Inflammatory macrophage treated with lipopolysaccharide for 4 hours (primary cell): ENCODE results near the gene KIF21B.
"Not testable (repeated sequence)": the region's sequence is repeated elsewhere in the genome, so short reads cannot be mapped to it uniquely, and the experiment has no call there.

Experiments used
- DNase-seq: peaks from one replicate; pipeline ENCODE4 v3.0.0-alpha.2; 2020

Gene KIF21B

DNA sequence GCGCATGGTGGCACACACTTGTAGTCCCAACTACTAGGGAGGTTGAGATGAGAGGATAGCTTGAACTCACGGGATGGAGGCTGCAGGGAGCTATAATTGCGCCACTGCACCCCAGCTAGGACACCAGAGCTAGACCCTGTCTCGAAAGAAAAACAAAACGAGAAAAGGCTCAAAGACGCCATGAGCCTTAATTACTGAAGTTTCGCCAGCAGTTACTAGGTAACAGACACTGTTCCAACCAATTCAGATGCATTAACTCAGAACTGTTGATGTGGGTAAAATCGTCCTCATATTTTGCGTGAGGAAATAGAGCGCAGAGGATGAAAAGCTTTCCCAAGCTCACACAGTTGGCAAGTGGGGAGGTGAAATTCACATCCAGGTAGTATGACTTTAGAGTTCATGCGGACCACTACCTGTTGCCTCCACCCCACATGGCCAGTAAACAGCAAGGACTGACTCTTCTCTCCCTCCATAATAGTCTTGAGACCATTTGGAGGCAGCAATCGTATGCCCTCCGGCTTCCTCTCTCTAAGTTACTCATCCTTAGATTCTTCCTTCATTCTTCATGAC, 88.8 kb downstream of the KIF21B start:
- no peak for DNase-seq

DNA sequence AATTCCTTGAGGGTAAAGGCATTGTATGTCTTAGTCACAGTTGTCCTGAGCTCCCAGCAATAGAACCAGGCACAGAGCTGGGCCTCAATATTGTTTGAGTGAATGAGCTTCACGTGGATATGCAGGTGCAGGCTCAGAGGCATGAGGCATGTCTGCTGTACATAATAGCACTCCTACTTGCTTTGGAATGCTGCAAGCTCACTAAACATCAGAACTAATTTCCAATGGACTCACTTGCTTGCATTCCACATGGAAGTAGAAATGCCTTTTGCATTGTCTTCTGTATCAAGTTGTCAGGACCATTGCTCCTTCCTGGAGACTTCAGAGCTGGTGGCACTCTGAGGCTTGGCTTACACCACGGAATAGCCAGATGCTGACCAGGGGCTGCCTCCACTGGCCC, 91.7 kb downstream of the KIF21B start:
- no peak for DNase-seq

DNA sequence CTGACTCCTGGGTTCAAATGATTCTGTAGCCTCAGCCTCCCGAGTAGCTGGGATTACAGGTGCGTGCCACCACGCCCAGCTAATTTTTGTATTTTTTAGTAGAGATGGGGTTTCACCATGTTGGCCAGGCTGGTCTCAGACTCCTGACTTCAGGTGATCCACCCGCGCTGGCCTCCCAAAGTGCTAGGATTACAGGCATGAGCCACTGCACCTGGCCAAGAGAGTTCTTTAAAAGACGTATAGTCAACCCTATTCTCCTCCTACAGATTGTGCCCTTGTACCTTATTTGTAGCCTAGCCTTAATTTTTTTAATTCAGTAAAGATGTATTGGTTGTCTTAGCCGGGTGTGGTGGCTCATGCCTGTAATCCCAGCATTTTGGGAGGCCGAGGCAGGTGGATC, 93.2 kb downstream of the KIF21B start:
- DNase-seq, result not testable (repeated sequence)

DNA sequence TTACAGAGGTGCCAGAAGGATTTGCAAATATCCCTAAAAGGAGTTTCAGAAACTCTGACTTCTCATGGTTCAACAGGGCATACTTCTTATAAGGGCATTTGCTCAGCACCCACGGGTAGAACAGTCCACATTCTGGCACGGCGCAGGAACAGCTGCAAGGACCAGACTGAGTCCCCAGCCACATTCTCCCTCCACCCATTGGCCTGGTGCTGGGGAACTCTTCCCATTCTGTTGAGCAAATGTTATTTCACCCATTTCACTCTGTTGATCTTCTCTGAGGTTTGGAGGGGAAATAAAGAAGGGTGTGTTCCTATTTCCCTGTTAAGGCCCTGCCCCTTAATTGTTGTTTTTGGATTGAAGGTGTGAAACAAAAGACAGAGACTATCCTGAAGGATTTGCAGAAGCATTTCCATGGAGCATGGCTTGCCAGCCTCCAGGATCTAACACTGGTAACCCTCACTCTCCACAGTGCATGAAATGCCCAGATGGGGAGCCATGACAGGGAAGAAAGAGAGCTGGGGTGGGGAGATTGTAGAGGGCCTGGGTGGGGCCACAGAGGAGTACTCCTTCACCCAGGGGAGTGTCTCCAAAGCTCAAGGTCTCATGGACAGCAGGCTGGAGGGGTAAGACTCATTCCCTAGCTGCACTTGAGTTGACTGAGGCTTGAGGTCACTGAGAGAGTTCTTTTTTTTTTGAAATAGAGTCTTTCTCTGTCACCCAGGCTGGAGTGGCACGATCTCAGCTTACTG, 93.8 kb downstream of the KIF21B start:
- DNase-seq, result no peak

- DNase-seq, result no peak
Observed at GRCh38 chr1:200925831-200926230, 97.7 kb downstream of the KIF21B start.

DNA sequence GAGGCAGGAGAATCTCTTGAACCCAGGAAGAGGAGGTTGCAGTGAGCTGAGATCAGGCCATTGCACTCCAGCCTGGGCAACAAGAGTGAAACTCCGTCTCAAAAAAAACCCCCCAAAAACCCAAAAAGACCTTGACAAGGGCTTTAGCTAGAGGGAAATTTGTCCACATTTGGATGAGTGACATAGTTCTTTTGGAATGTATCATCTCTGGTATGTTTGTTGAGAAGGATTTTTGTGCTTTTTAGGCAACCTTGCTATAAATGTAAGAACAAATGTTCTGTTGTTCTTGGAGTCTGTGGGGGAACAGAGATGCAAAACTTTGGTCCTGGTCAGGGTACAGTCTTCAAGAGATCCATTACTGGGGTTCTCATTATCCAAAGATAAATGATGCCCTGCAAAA, 99.9 kb downstream of the KIF21B start:
- no peak for DNase-seq

DNA sequence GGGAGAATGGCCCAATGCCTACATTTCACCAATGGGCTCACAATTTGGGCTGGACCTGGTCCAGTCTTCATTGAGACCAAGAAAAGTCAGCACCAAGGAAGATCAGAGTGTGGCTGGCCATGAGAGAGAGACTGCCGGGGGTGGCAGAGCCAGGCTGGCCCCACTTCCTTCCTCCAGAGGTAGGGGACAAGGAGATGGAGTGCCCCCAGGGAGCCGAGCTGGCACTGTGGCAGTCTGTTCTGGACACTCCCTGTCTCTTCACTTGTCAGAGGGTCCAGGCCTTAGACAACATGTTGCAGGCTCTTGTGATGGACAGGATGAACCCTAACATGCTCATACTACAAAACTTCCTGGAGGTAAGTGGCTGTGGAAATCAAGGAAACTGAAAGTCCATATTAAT, 101.1 kb downstream of the KIF21B start:
- no peak for DNase-seq

DNA sequence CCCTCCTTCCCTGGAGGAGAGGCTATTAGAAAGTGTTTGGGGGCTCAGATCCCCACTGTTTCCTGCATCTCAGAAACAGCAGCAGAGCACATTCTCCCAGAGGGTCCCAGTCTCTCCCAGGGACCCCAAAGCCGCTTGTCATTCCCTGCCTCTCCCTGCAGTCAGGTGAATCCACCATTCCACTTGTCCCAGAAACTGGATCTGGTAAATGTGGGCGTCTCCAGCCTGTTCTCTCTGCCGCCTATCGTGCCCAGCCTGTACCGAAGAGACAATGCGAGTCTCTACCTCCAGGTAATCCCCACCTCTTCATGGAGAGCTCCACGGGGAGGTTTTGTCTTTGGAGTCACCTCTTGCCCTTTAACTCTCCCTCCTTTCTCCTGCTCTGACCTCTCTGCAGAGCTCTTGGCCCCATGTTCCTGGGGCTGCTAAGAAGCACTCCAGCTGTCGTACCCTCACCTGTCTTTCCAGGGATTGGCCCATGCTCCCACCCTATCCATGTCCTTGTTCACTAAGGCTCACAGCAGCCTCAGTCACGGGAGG, 101.9 kb downstream of the KIF21B start:
- no peak for DNase-seq
